ENCODE results near the gene GPRIN2.
"Not testable (repeated sequence)": the region's sequence is repeated elsewhere in the genome, so short reads cannot be mapped to it uniquely, and the experiment has no call there.

The GPRIN2 gene

GRCh38 chr10:46584196-46584595 lies 27.7 kb upstream of the GPRIN2 start:
- H3K9ac ChIP-seq (ENCODE audit: insufficient read length, low read depth); H3K4me1 ChIP-seq (ENCODE audit: insufficient read depth, insufficient read length); H3K36me3 ChIP-seq (ENCODE audit: insufficient read depth, insufficient read length, low read length); H3K27me3 ChIP-seq (ENCODE audit: insufficient read depth, insufficient read length); H3K9me3 ChIP-seq (ENCODE audit: insufficient read depth, low read length); DNase-seq (ENCODE audit: low read depth, low spot score); H3K4me3 ChIP-seq (ENCODE audit: insufficient read length, low read depth): not testable (repeated sequence)

GRCh38 chr10:46582568-46582967 lies 26.1 kb upstream of the GPRIN2 start:
- not testable (repeated sequence) for H3K27me3 ChIP-seq (ENCODE audit: insufficient read depth, insufficient read length); H3K4me3 ChIP-seq (ENCODE audit: insufficient read length, low read depth); DNase-seq (ENCODE audit: low read depth, low spot score); H3K36me3 ChIP-seq (ENCODE audit: insufficient read depth, insufficient read length, low read length); H3K4me1 ChIP-seq (ENCODE audit: insufficient read depth, insufficient read length); H3K9ac ChIP-seq (ENCODE audit: insufficient read length, low read depth); H3K9me3 ChIP-seq (ENCODE audit: insufficient read depth, low read length)

GRCh38 chr10:46581997-46582396 lies 25.5 kb upstream of the GPRIN2 start:
- H3K4me3 ChIP-seq (ENCODE audit: insufficient read length, low read depth); H3K9me3 ChIP-seq (ENCODE audit: insufficient read depth, low read length); H3K27me3 ChIP-seq (ENCODE audit: insufficient read depth, insufficient read length); H3K9ac ChIP-seq (ENCODE audit: insufficient read length, low read depth); H3K36me3 ChIP-seq (ENCODE audit: insufficient read depth, insufficient read length, low read length); H3K4me1 ChIP-seq (ENCODE audit: insufficient read depth, insufficient read length); DNase-seq (ENCODE audit: low read depth, low spot score): not testable (repeated sequence)

GRCh38 chr10:46579378-46579777 lies 22.9 kb upstream of the GPRIN2 start:
- not testable (repeated sequence) for H3K4me3 ChIP-seq (ENCODE audit: insufficient read length, low read depth); DNase-seq (ENCODE audit: low read depth, low spot score); H3K9ac ChIP-seq (ENCODE audit: insufficient read length, low read depth); H3K27me3 ChIP-seq (ENCODE audit: insufficient read depth, insufficient read length); H3K4me1 ChIP-seq (ENCODE audit: insufficient read depth, insufficient read length); H3K9me3 ChIP-seq (ENCODE audit: insufficient read depth, low read length); H3K36me3 ChIP-seq (ENCODE audit: insufficient read depth, insufficient read length, low read length)

- DNase-seq (ENCODE audit: low read depth, low spot score); H3K4me3 ChIP-seq (ENCODE audit: insufficient read length, low read depth); H3K9ac ChIP-seq (ENCODE audit: insufficient read length, low read depth); H3K27me3 ChIP-seq (ENCODE audit: insufficient read depth, insufficient read length); H3K4me1 ChIP-seq (ENCODE audit: insufficient read depth, insufficient read length); H3K9me3 ChIP-seq (ENCODE audit: insufficient read depth, low read length); H3K36me3 ChIP-seq (ENCODE audit: insufficient read depth, insufficient read length, low read length): not testable (repeated sequence)
Observed at GRCh38 chr10:46578474-46579178, 22.2 kb upstream of the GPRIN2 start, which contains the start of gene SYT15. SYT15 (plus strand) TSS chr10:46579128; CDS start chr10:46579169, 41 bp downstream.

GRCh38 chr10:46577624-46578473 lies 21.4 kb upstream of the GPRIN2 start:
- not testable (repeated sequence) for H3K27me3 ChIP-seq (ENCODE audit: insufficient read depth, insufficient read length); DNase-seq (ENCODE audit: low read depth, low spot score); H3K4me3 ChIP-seq (ENCODE audit: insufficient read length, low read depth); H3K9ac ChIP-seq (ENCODE audit: insufficient read length, low read depth); H3K4me1 ChIP-seq (ENCODE audit: insufficient read depth, insufficient read length); H3K9me3 ChIP-seq (ENCODE audit: insufficient read depth, low read length); H3K36me3 ChIP-seq (ENCODE audit: insufficient read depth, insufficient read length, low read length)

GRCh38 chr10:46573884-46574283 lies 17.4 kb upstream of the GPRIN2 start:
- not testable (repeated sequence) for DNase-seq (ENCODE audit: low read depth, low spot score); H3K9ac ChIP-seq (ENCODE audit: insufficient read length, low read depth); H3K9me3 ChIP-seq (ENCODE audit: insufficient read depth, low read length); H3K4me3 ChIP-seq (ENCODE audit: insufficient read length, low read depth); H3K4me1 ChIP-seq (ENCODE audit: insufficient read depth, insufficient read length); H3K27me3 ChIP-seq (ENCODE audit: insufficient read depth, insufficient read length); H3K36me3 ChIP-seq (ENCODE audit: insufficient read depth, insufficient read length, low read length)

- not testable (repeated sequence) for DNase-seq (ENCODE audit: low read depth, low spot score); H3K9ac ChIP-seq (ENCODE audit: insufficient read length, low read depth); H3K36me3 ChIP-seq (ENCODE audit: insufficient read depth, insufficient read length, low read length); H3K4me3 ChIP-seq (ENCODE audit: insufficient read length, low read depth); H3K9me3 ChIP-seq (ENCODE audit: insufficient read depth, low read length); H3K4me1 ChIP-seq (ENCODE audit: insufficient read depth, insufficient read length); H3K27me3 ChIP-seq (ENCODE audit: insufficient read depth, insufficient read length)
Observed at GRCh38 chr10:46573314-46573713, 16.9 kb upstream of the GPRIN2 start.

GRCh38 chr10:46572765-46573164 lies 16.3 kb upstream of the GPRIN2 start:
- not testable (repeated sequence) for H3K9me3 ChIP-seq (ENCODE audit: insufficient read depth, low read length); DNase-seq (ENCODE audit: low read depth, low spot score); H3K4me3 ChIP-seq (ENCODE audit: insufficient read length, low read depth); H3K4me1 ChIP-seq (ENCODE audit: insufficient read depth, insufficient read length); H3K27me3 ChIP-seq (ENCODE audit: insufficient read depth, insufficient read length); H3K36me3 ChIP-seq (ENCODE audit: insufficient read depth, insufficient read length, low read length); H3K9ac ChIP-seq (ENCODE audit: insufficient read length, low read depth)

GRCh38 chr10:46570655-46571054 lies 14.2 kb upstream of the GPRIN2 start:
- not testable (repeated sequence) for DNase-seq (ENCODE audit: low read depth, low spot score); H3K4me1 ChIP-seq (ENCODE audit: insufficient read depth, insufficient read length); H3K27me3 ChIP-seq (ENCODE audit: insufficient read depth, insufficient read length); H3K9me3 ChIP-seq (ENCODE audit: insufficient read depth, low read length); H3K36me3 ChIP-seq (ENCODE audit: insufficient read depth, insufficient read length, low read length); H3K9ac ChIP-seq (ENCODE audit: insufficient read length, low read depth); H3K4me3 ChIP-seq (ENCODE audit: insufficient read length, low read depth)

GRCh38 chr10:46567151-46567550 lies 10.7 kb upstream of the GPRIN2 start:
- not testable (repeated sequence) for H3K9me3 ChIP-seq (ENCODE audit: insufficient read depth, low read length); DNase-seq (ENCODE audit: low read depth, low spot score); H3K4me3 ChIP-seq (ENCODE audit: insufficient read length, low read depth); H3K9ac ChIP-seq (ENCODE audit: insufficient read length, low read depth); H3K27me3 ChIP-seq (ENCODE audit: insufficient read depth, insufficient read length); H3K36me3 ChIP-seq (ENCODE audit: insufficient read depth, insufficient read length, low read length); H3K4me1 ChIP-seq (ENCODE audit: insufficient read depth, insufficient read length)

Data from NT2/D1 (cell line).